Keratinocyte (primary cell): ENCODE data around the gene CMKLR1.

Experiments used
- CTCF ChIP-seq, 3 experiments: IDR thresholded peaks in 1 of 3; conservative IDR thresholded peaks in 1 of 3; optimal IDR thresholded peaks in 1 of 3; 2 replicates in 2 of 3; 3 replicates in 1 of 3; pipeline versions ENCODE3 to v1.5.1; 2011; ENCODE audit warnings: low read length in 3 of 3, mild to moderate bottlenecking in 3 of 3, moderate library complexity in 2 of 3, control low read depth in 1 of 3, inconsistent platforms in 1 of 3; ENCODE audit not compliant: insufficient read depth in 2 of 3; ENCODE audit errors: extremely low read depth in 1 of 3
- EZH2 ChIP-seq: IDR thresholded peaks from one replicate; pipeline ENCODE4 v1.6.1; 2012; ENCODE audit warnings: inconsistent platforms, mild to moderate bottlenecking, low read length, moderate library complexity

GRCh38 chr12:108370415-108370814 lies 31.3 kb upstream of the CMKLR1 start:
- TF ChIP-seq CTCF (optimal IDR thresholded peaks at IDR 0.05 in 1 of 3, IDR thresholded peaks at IDR 0.05 in 1 of 3, conservative IDR thresholded peaks at IDR 0.05 in 1 of 3; ENCODE audit: extremely low read depth in 1 of 3, insufficient read depth in 2 of 3, low read length in 3 of 3): no peak
- no peak for TF ChIP-seq EZH2
